Measurements from ENCODE around the gene ZFC3H1. TPM values are rescaled to one million over a fixed set of nuclear protein-coding genes. Genes with fewer than 3 reads are reported as not detected.

ZFC3H1 gene
- total and polyA plus RNA-seq, 9 of the 15 experiments (the other 6 are each of a cell fraction or from before 2014, with no cell fraction given): 14.8 to 80.5 (median 22.1) TPM

DNA sequence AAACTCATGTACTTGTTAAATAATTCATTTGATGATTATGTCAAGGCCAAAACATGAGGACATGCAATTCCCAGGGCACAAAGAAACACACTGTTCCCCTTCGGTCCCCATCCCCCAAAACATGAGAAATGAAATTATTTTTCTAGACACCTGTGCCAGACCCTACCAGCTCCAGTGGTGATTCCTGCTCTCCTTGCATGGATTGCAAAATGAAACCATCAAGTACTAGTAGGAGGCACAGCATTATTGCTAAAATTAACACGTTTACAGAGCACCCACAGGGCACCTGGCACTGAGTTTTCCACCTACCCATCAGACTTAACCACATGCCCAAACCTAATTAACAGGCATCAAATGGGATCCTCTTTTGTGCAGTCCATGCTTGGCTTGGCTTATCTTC lies 76.6 kb downstream of the ZFC3H1 start:
- Histone ChIP-seq H2AFZ (ENCODE audit: low read depth, low read length) (no peak overlapping the region), H3K9me1 (ENCODE audit: control insufficient read depth, insufficient read depth, low read length) (no peaks in the 10 kb centered on the region), H3K9ac (ENCODE audit: insufficient read depth in 1 of 2, low read depth in 2 of 2, low read length in 2 of 2) (no peak overlapping the region), H3K79me2 (ENCODE audit: control insufficient read depth, insufficient read depth, low read length) (no peaks in the 10 kb centered on the region), H3K4me1 (replicated peaks in 1 of 2; ENCODE audit: control insufficient read depth in 2 of 2, insufficient read depth in 2 of 2, low read length in 2 of 2) (no peaks in the 10 kb centered on the region), H3K27me3 (ENCODE audit: control insufficient read depth in 2 of 2, insufficient read depth in 2 of 2, low read length in 2 of 2) (peaks cover 0 to 7% of the 10 kb centered on the region in 2 experiments; a peak in 1 of 5 replicates), H3K4me3 (no peak overlapping the region), H3K36me3 (ENCODE audit: control insufficient read depth, insufficient read depth, low read length) (no peaks in the 10 kb centered on the region), H4K20me1 (replicated peaks; ENCODE audit: control insufficient read depth, insufficient read depth, low read length) (no peaks in the 10 kb centered on the region), H3K4me2 (ENCODE audit: insufficient read depth, low read length) (no peak overlapping the region), H3K9me3 (replicated peaks; ENCODE audit: control insufficient read depth, insufficient read depth, low read depth, low read length) (no peaks in the 10 kb centered on the region), H3K27ac (ENCODE audit: extremely low read depth, low read depth, low read length) (no peak overlapping the region)
- CTCF ChIA-PET (ENCODE audit: low intra/inter-chr PET ratio): no interaction called here
- in situ Hi-C loops (cut with MboI): no loop called here
- POLR2A ChIA-PET: interaction anchor here (1.1 kb wide), 1 partner anchor 11 kb away, joined by 3 read pairs; no protein-coding TSS in a partner anchor
- DNase-seq (ENCODE audit: extremely low read depth in 1 of 4, low spot score in 3 of 4) (no peak), FAIRE-seq (no peak), ATAC-seq (no peak)
- intact Hi-C loops (cut with micrococcal nuclease): no loop called here
- TF ChIP-seq ZSCAN32 (CRISPR knock-in tag; IDR thresholded peaks at IDR 0.05) (no peak), CBX3 (IDR thresholded peaks at IDR 0.05; ENCODE audit: borderline replicate concordance in 1 of 2, low read length in 2 of 2) (no peak), CBX2 (IDR thresholded peaks at IDR 0.05; ENCODE audit: insufficient read depth, low read length, poor library complexity, severe bottlenecking) (no peak), ZNF324 (CRISPR knock-in tag; IDR thresholded peaks at IDR 0.05) (no peak), ZNF586 (CRISPR knock-in tag; conservative IDR thresholded peaks at IDR 0.05) (no peak), NFATC3 (IDR thresholded peaks at IDR 0.05) (no peak), CHCHD3 (CRISPR knock-in tag; IDR thresholded peaks at IDR 0.05) (no peak), SIN3A (IDR thresholded peaks at IDR 0.05; ENCODE audit: borderline replicate concordance in 2 of 2, control insufficient read depth in 1 of 2, low read depth in 2 of 2, low read length in 2 of 2) (no peak), ZNF184 (CRISPR knock-in tag; IDR thresholded peaks at IDR 0.05) (no peak), SMARCB1 (IDR thresholded peaks at IDR 0.05; ENCODE audit: insufficient read length, low read depth) (no peak), PTRF (tag; IDR thresholded peaks at IDR 0.05) (no peak), DDX20 (tag; IDR thresholded peaks at IDR 0.05; ENCODE audit: low read depth) (no peak), NR3C1 (CRISPR knock-in tag; IDR thresholded peaks at IDR 0.05) (no peak), SAFB (IDR thresholded peaks at IDR 0.05; ENCODE audit: borderline replicate concordance, low read depth, low read length) (no peak), ZNF668 (CRISPR knock-in tag; IDR thresholded peaks at IDR 0.05) (no peak), CREBBP (IDR thresholded peaks at IDR 0.05; ENCODE audit: low read depth, low read length) (no peak)
- TF ChIP-seq, protein P1, sequence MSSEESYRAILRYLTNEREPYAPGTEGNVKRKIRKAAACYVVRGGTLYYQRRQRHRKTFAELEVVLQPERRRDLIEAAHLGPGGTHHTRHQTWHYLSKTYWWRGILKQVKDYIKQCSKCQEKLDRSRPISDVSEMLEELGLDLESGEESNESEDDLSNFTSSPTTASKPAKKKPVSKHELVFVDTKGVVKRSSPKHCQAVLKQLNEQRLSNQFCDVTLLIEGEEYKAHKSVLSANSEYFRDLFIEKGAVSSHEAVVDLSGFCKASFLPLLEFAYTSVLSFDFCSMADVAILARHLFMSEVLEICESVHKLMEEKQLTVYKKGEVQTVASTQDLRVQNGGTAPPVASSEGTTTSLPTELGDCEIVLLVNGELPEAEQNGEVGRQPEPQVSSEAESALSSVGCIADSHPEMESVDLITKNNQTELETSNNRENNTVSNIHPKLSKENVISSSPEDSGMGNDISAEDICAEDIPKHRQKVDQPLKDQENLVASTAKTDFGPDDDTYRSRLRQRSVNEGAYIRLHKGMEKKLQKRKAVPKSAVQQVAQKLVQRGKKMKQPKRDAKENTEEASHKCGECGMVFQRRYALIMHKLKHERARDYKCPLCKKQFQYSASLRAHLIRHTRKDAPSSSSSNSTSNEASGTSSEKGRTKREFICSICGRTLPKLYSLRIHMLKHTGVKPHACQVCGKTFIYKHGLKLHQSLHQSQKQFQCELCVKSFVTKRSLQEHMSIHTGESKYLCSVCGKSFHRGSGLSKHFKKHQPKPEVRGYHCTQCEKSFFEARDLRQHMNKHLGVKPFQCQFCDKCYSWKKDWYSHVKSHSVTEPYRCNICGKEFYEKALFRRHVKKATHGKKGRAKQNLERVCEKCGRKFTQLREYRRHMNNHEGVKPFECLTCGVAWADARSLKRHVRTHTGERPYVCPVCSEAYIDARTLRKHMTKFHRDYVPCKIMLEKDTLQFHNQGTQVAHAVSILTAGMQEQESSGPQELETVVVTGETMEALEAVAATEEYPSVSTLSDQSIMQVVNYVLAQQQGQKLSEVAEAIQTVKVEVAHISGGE (CRISPR knock-in tag; IDR thresholded peaks at IDR 0.05): no peak
- TF ChIP-seq, protein P2, sequence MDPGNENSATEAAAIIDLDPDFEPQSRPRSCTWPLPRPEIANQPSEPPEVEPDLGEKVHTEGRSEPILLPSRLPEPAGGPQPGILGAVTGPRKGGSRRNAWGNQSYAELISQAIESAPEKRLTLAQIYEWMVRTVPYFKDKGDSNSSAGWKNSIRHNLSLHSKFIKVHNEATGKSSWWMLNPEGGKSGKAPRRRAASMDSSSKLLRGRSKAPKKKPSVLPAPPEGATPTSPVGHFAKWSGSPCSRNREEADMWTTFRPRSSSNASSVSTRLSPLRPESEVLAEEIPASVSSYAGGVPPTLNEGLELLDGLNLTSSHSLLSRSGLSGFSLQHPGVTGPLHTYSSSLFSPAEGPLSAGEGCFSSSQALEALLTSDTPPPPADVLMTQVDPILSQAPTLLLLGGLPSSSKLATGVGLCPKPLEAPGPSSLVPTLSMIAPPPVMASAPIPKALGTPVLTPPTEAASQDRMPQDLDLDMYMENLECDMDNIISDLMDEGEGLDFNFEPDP (CRISPR knock-in tag; IDR thresholded peaks at IDR 0.05): no peak
- no TSS peak for BruUV-seq (replicated peaks)
- WGBS (ENCODE audit: insufficient coverage, low coverage, missing lambda C conversion rate): 3% methylated on average over 2 of the region's 2 CpGs

Measured in K562 (cell line).